H1 (cell line): ENCODE measurements around the gene SUMF1. TPM values are rescaled to one million over a fixed set of nuclear protein-coding genes. Genes with fewer than 3 reads are reported as not detected.

Experiments
- CTCF ChIA-PET: fragments of 300-600 bp; sonication (Branson Sonifier 250); formaldehyde crosslinking; loops from one replicate; lab custom pipeline; 2021; ENCODE audit not compliant: partially characterized antibody; lab: Charles Lee
- POLR2A ChIA-PET: fragments of 300-600 bp; sonication (Branson Sonifier 250); formaldehyde crosslinking; loops from one replicate; lab custom pipeline; 2021; ENCODE audit warnings: inconsistent platforms; ENCODE audit not compliant: partially characterized antibody; lab: Charles Lee
- DNase-seq, 2 experiments: peaks; one replicate each; pipeline versions ENCODE4 v3.0.0 to v3.0.0-alpha.2; 2010 to 2022; ENCODE audit warnings: low spot score in 2 of 2, low read depth in 1 of 2, mixed read lengths in 1 of 2
- FAIRE-seq: peaks from 2 replicates; lab custom pipeline; 2011; peaks lifted over from hg19 to GRCh38; lab: Jason Lieb, UNC
- H2AFZ ChIP-seq: 2 replicates; pipeline ENCODE4 v1.8.1; 2012; ENCODE audit warnings: low read length, inconsistent platforms
- H2AK5ac ChIP-seq: 2 replicates; pipeline ENCODE4 v1.6.1; 2013; ENCODE audit warnings: low read depth, low read length
- H2BK120ac ChIP-seq: replicated peaks from 2 replicates; pipeline ENCODE3; 2013; ENCODE audit warnings: low read depth, low read length, inconsistent platforms
- H2BK12ac ChIP-seq: 2 replicates; pipeline ENCODE4 v1.6.1; 2013; ENCODE audit warnings: low read depth, low read length
- H2BK15ac ChIP-seq: 2 replicates; pipeline ENCODE4 v1.6.1; 2013; ENCODE audit warnings: low read length
- H2BK20ac ChIP-seq: 2 replicates; pipeline ENCODE4 v1.6.1; 2013; ENCODE audit warnings: low read length
- H2BK5ac ChIP-seq: 2 replicates; pipeline ENCODE4 v1.6.1; 2013; ENCODE audit warnings: low read depth, low read length
- H3K14ac ChIP-seq: 2 replicates; pipeline ENCODE4 v1.6.1; 2013; ENCODE audit warnings: inconsistent platforms; ENCODE audit not compliant: insufficient read length
- H3K18ac ChIP-seq: 2 replicates; pipeline ENCODE4 v1.6.1; 2013; ENCODE audit warnings: low read length; ENCODE audit errors: extremely low read depth
- H3K23ac ChIP-seq: 2 replicates; pipeline ENCODE4 v1.6.1; 2013; ENCODE audit warnings: inconsistent platforms; ENCODE audit not compliant: insufficient read length
- H3K23me2 ChIP-seq: 2 replicates; pipeline ENCODE4 v1.6.1; 2013; ENCODE audit warnings: low read depth, low read length
- H3K27ac ChIP-seq: 2 replicates; pipeline ENCODE4 v1.6.1; 2011; ENCODE audit warnings: low read depth, low read length, inconsistent platforms
- H3K27me3 ChIP-seq, 4 experiments: replicated peaks in 1 of 4; 1 replicate in 1 of 4; 2 replicates in 3 of 4; pipeline versions ENCODE4 v1.6.1 to v1.8.1; 2011 to 2013; ENCODE audit warnings: low read length in 3 of 4, mild to moderate bottlenecking in 3 of 4, inconsistent platforms in 2 of 4, mixed read lengths in 2 of 4, moderate library complexity in 1 of 4; ENCODE audit not compliant: control insufficient read depth in 3 of 4, insufficient read depth in 3 of 4; ENCODE audit errors: extremely low read depth in 1 of 4
- H3K36me3 ChIP-seq, 4 experiments: 2 replicates each; pipeline versions ENCODE4 v1.6.1 to v1.8.1; 2011 to 2013; ENCODE audit warnings: mild to moderate bottlenecking in 4 of 4, low read length in 3 of 4, moderate library complexity in 2 of 4, control low read depth in 1 of 4, inconsistent platforms in 1 of 4; ENCODE audit not compliant: insufficient read depth in 4 of 4, control insufficient read depth in 2 of 4
- H3K4ac ChIP-seq: replicated peaks from 2 replicates; pipeline ENCODE3; 2013; ENCODE audit warnings: low read length, low read depth, mixed read lengths, inconsistent platforms; ENCODE audit not compliant: insufficient read length
- H3K4me1 ChIP-seq, 4 experiments: replicated peaks in 1 of 4; 1 replicate in 1 of 4; 2 replicates in 3 of 4; pipeline versions ENCODE4 v1.6.1 to v1.8.1; 2011 to 2013; ENCODE audit warnings: low read length in 3 of 4, inconsistent platforms in 2 of 4, mixed read lengths in 1 of 4; ENCODE audit not compliant: insufficient read depth in 4 of 4, control insufficient read depth in 3 of 4
- H3K4me2 ChIP-seq, 2 experiments: 2 replicates each; pipeline versions ENCODE4 v1.6.1 to v1.8.1; 2011 to 2013; ENCODE audit warnings: low read depth in 2 of 2, low read length in 2 of 2, control low read depth in 1 of 2, inconsistent platforms in 1 of 2, mild to moderate bottlenecking in 1 of 2; ENCODE audit not compliant: insufficient read depth in 1 of 2
- H3K4me3 ChIP-seq, 4 experiments: fragments of 200-600, 300-600 bp in 1 of 4; sonication (generic), shearing (Covaris generic), sonication (Bioruptor Twin) in 1 of 4; 2 replicates each; pipeline versions ENCODE4 v1.5.1 to v1.8.1; 2011 to 2016; ENCODE audit warnings: low read length in 4 of 4, low read depth in 3 of 4, control low read depth in 2 of 4, inconsistent platforms in 2 of 4, mild to moderate bottlenecking in 2 of 4, mixed read lengths in 1 of 4, moderate library complexity in 1 of 4; ENCODE audit not compliant: insufficient read depth in 2 of 4; ENCODE audit errors: extremely low read depth in 1 of 4
- H3K56ac ChIP-seq: replicated peaks from 2 replicates; pipeline ENCODE3; 2013; ENCODE audit warnings: low read depth, mild to moderate bottlenecking, mixed read lengths, low read length, inconsistent platforms; ENCODE audit not compliant: insufficient read length
- H3K79me1 ChIP-seq: 2 replicates; pipeline ENCODE4 v1.6.1; 2013; ENCODE audit warnings: low read depth, low read length, control low read depth
- H3K79me2 ChIP-seq, 2 experiments: 2 replicates each; pipeline versions ENCODE4 v1.6.1 to v1.8.1; 2012 to 2013; ENCODE audit warnings: low read length in 2 of 2, mild to moderate bottlenecking in 2 of 2, inconsistent platforms in 1 of 2; ENCODE audit not compliant: insufficient read depth in 2 of 2, control insufficient read depth in 1 of 2
- H3K9ac ChIP-seq, 4 experiments: replicated peaks in 1 of 4; 1 replicate in 1 of 4; 2 replicates in 3 of 4; pipeline versions ENCODE4 v1.6.1 to v1.8.1; 2011 to 2013; ENCODE audit warnings: low read depth in 3 of 4, low read length in 3 of 4, control low read depth in 2 of 4, mild to moderate bottlenecking in 2 of 4, moderate library complexity in 2 of 4, inconsistent platforms in 1 of 4; ENCODE audit errors: extremely low read depth in 1 of 4
- H3K9me3 ChIP-seq, 2 experiments: 2 replicates each; pipeline versions ENCODE4 v1.6.1 to v1.8.1; 2012 to 2013; ENCODE audit warnings: mild to moderate bottlenecking in 2 of 2, moderate library complexity in 2 of 2, control low read depth in 1 of 2, inconsistent platforms in 1 of 2, low read depth in 1 of 2, low read length in 1 of 2, mixed read lengths in 1 of 2; ENCODE audit not compliant: insufficient read depth in 2 of 2
- H4K20me1 ChIP-seq, 2 experiments: replicated peaks in 1 of 2; 2 replicates each; pipeline versions ENCODE3 to v1.8.1; 2011 to 2013; ENCODE audit warnings: inconsistent platforms in 2 of 2, low read length in 2 of 2, mild to moderate bottlenecking in 1 of 2; ENCODE audit not compliant: insufficient read depth in 2 of 2, control insufficient read depth in 1 of 2
- H4K5ac ChIP-seq: 2 replicates; pipeline ENCODE4 v1.6.1; 2013; ENCODE audit warnings: low read length, low read depth, mixed read lengths, inconsistent platforms; ENCODE audit not compliant: insufficient read length
- H4K8ac ChIP-seq: 2 replicates; pipeline ENCODE4 v1.8.0; 2013; ENCODE audit warnings: mild to moderate bottlenecking, moderate library complexity, low read length, inconsistent platforms; ENCODE audit not compliant: insufficient read depth; ENCODE audit errors: extremely low read depth
- H4K91ac ChIP-seq: replicated peaks from 2 replicates; pipeline ENCODE3; 2013; ENCODE audit warnings: low read length, mixed read lengths, inconsistent platforms; ENCODE audit not compliant: insufficient read length
- CHD1 ChIP-seq: IDR thresholded peaks from 2 replicates; pipeline ENCODE4 v1.6.1; 2012; ENCODE audit warnings: low read depth, low read length, improper control_type of control experiment
- EP300 ChIP-seq, 2 experiments: IDR thresholded peaks; 1 replicate in 1 of 2; 2 replicates in 1 of 2; pipeline ENCODE4 v1.6.1; 2011 to 2012; ENCODE audit warnings: low read depth in 2 of 2, low read length in 2 of 2, mild to moderate bottlenecking in 2 of 2, borderline replicate concordance in 1 of 2, inconsistent platforms in 1 of 2, moderate library complexity in 1 of 2
- JUN ChIP-seq: IDR thresholded peaks from 2 replicates; pipeline ENCODE4 v1.6.1; 2011; ENCODE audit warnings: low read depth, mild to moderate bottlenecking, improper control_type of control experiment, low read length
- JUND ChIP-seq: IDR thresholded peaks from 2 replicates; pipeline ENCODE4 v1.6.1; 2011; ENCODE audit warnings: mild to moderate bottlenecking, improper control_type of control experiment, low read length
- POLR2AphosphoS5 ChIP-seq: IDR thresholded peaks from 2 replicates; pipeline ENCODE4 v1.6.1; 2011; ENCODE audit warnings: low read depth, low read length
- polyA plus RNA-seq, 7 experiments: library from polyadenylated mRNA; depleted of rRNA in 3 of 7; stranded (reverse) in 5 of 7; unstranded in 2 of 7; fragments of >200 nt in 5 of 7; fragments of 200-250 nt in 2 of 7; gene quantifications; 1 replicate in 5 of 7; 2 replicates in 1 of 7; 4 replicates in 1 of 7; pipeline versions ENCODE4 v1.2.1 to v1.2.3, GENCODE V29; 2011 to 2013; ENCODE audit warnings: missing spikeins in 2 of 7, mixed read lengths in 2 of 7
- total RNA-seq: library from RNA; stranded (reverse); fragmentation: NEBNext Ultra II Directional; extraction: Animal tissue kit (Norgen Biotek cat#: 25700); gene quantifications from 2 replicates; pipeline ENCODE4 v1.2.1, GENCODE V29; 2021

The SUMF1 gene
- total and polyA plus RNA-seq, 2 of the 8 experiments (the other 6 are each of a cell fraction or from before 2014, with no cell fraction given) = 12.5 to 15.0 TPM

- Histone ChIP-seq H3K9me3 (no peaks in the 10 kb centered on the region), H4K5ac (no peak overlapping the region), H2BK15ac (no peak overlapping the region), H3K23ac (no peak overlapping the region), H3K79me1 (no peaks in the 10 kb centered on the region), H2BK5ac (no peak overlapping the region), H3K4ac (no peak overlapping the region), H4K20me1 (no peaks in the 10 kb centered on the region), H3K27me3 (no peaks in the 10 kb centered on the region), H3K4me1 (no peaks in the 10 kb centered on the region), H3K79me2 (no peaks in the 10 kb centered on the region), H3K27ac (no peak overlapping the region), H4K8ac (no peak overlapping the region), H3K18ac (no peak overlapping the region)
- CTCF ChIA-PET = interaction anchor here (1.0 kb wide), 1 partner anchor 11 kb away, joined by 4 read pairs; no protein-coding TSS in a partner anchor
- DNase-seq = no peak
- TF ChIP-seq CHD1 = no peak
- no peak for TF ChIP-seq JUN
- TF ChIP-seq POLR2AphosphoS5 = no peak
- no peak for TF ChIP-seq EP300 (IDR thresholded peaks at IDR 0.05; ENCODE audit: borderline replicate concordance in 1 of 2, low read depth in 2 of 2, low read length in 2 of 2)
- no peak for TF ChIP-seq JUND
- TF ChIP-seq, all 59 proteins: peak for 0
- H2BK20ac ChIP-seq = no peak overlapping the region
- FAIRE-seq = no peak
- H3K4me2 ChIP-seq = no peak overlapping the region
- no peak overlapping the region for H3K56ac ChIP-seq
- no peak overlapping the region for H2AK5ac ChIP-seq
- H3K4me3 ChIP-seq = no peak overlapping the region
- POLR2A ChIA-PET = no interaction called here
- no peak overlapping the region for H3K9ac ChIP-seq
- H4K91ac ChIP-seq = no peak overlapping the region
- H3K14ac ChIP-seq = no peak overlapping the region
- H2BK120ac ChIP-seq = no peak overlapping the region
- H3K36me3 ChIP-seq = peaks cover 0 to 7% (median 0%) of the 10 kb centered on the region in 4 experiments; a peak in 4 of 8 replicates
- H3K23me2 ChIP-seq = no peaks in the 10 kb centered on the region
- no peak overlapping the region for H2AFZ ChIP-seq
- H2BK12ac ChIP-seq = no peak overlapping the region
These were observed 58.1 kb downstream of the SUMF1 start for GRCh38 chr3:4408958-4409357.
